ENCODE data around the gene RBM8A. TPM values are rescaled to one million over a fixed set of nuclear protein-coding genes. Genes with fewer than 3 reads are reported as not detected.

Gene RBM8A
- total RNA-seq, 1 donor from 2014 or later = 86.8 TPM

DNA sequence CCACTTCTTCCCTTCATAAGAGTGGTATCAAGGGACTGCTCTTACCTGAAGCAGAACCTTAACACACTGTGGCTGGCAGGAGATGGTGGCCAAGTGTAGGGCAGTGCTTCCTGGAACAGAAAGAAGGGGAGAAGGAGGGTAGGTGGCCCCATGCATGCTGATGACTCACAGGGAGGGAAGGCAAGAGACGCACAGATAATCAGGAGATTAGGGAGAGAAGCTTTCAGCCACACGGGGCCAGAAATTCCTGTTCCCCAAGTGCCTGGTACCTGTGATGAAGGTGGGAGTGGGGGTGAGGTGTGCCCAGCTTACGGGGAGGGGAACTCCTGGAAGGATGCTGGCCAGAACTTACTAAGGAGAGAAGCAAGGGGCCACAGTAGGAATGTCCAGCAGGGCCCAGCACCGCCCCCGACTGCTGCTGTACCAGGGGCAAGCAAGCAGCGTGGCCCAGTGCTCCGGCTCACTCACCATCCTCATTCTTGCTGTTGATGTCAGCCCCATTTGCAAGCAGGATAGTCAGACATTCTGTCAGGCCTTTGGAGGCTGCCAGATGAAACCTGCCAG is 49.3 kb downstream of the RBM8A start:
- H3K27me3 Mint-ChIP-seq (ENCODE audit: low read depth) = peaks cover 4% of the 10 kb centered on the region
- no peaks in the 10 kb centered on the region for H3K9me3 Mint-ChIP-seq (ENCODE audit: low read depth)
- H3K36me3 Mint-ChIP-seq (ENCODE audit: low read depth) = no peaks in the 10 kb centered on the region
- no peak overlapping the region for H3K27ac Mint-ChIP-seq (ENCODE audit: unreplicated experiment)
- H3K4me3 Mint-ChIP-seq (ENCODE audit: unreplicated experiment) = no peak overlapping the region
- H3K4me1 Mint-ChIP-seq (ENCODE audit: low read depth) = no peaks in the 10 kb centered on the region
- DNase-seq (ENCODE audit: low spot score) = no peak
- TF ChIP-seq CTCF (IDR thresholded peaks at IDR 0.05) = no peak

DNA sequence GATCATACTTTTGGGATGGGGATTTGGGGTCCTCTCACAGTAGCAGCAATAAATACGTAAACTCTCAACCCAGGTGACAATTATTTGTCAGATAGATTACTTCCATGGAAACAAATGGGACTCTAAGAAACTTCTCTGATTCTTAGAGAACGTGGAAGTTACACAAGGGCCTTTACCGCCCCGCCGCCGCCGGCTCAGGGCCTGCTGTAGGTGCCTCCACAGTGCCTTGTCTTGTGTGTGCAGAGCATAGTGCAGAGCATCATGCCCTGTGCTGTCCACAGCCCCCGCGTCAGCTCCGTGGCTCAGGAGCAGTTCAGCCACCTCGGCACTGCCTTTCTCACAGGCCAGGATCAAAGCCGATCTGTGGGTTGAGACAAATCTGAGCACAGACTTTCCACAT is 52.6 kb downstream of the RBM8A start:
- Mint-ChIP-seq H3K27me3 (ENCODE audit: low read depth) (peaks cover 5% of the 10 kb centered on the region), H3K36me3 (ENCODE audit: low read depth) (no peaks in the 10 kb centered on the region), H3K4me1 (ENCODE audit: low read depth) (peaks cover 7% of the 10 kb centered on the region), H3K27ac (ENCODE audit: unreplicated experiment) (no peak overlapping the region), H3K9me3 (ENCODE audit: low read depth) (no peaks in the 10 kb centered on the region), H3K4me3 (ENCODE audit: unreplicated experiment) (no peak overlapping the region)
- TF ChIP-seq CTCF (IDR thresholded peaks at IDR 0.05) = no peak
- DNase-seq (ENCODE audit: low spot score) = no peak

DNA sequence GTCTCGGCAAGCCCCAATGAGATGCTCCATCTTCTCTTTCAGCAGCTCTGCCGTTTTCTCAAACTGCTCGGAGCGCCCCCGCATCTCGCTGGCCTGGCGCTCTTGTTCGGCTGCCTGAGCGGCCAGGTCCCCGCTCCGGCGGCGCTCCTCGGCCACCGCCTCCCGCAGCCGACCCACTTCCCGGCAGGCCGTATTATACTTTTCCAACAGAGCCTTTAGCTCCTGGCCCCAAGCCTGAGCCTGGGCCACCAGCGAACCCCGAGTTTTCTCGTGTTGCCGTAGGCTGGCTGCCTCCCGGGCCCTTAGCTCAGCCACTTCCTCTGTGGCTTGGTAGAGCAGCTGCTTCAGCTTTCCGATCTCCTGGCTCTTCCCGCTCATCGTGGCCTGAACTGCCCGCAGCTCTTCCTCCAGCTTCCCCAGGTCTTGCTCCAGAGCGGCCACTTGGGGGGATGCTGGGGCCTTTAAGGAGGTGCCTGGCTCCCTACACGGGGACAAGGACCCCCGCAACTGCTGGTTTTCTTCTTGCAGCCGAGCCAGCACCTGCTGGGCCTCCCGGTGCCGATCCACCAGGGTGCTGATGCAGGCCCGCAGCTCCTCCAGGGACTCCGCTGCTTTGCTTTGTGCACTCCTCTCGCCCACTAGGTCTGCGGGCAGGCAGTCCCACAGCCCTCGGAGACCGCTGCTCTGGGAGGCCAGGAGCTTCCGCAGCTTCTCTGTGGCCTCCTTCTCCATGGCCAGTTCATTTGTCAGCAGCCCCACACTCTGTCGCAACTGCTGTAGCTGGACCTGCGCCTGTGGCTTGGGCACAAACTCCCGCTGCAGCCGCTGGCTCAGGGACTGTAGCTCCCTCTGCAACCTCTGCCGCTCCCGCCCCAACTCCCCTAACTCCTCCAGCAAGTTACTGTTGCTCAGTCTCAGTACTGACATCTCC is 55.0 kb downstream of the RBM8A start:
- peaks cover 7% of the 10 kb centered on the region for H3K4me1 Mint-ChIP-seq (ENCODE audit: low read depth)
- H3K27me3 Mint-ChIP-seq (ENCODE audit: low read depth) = peaks cover 7% of the 10 kb centered on the region
- H3K36me3 Mint-ChIP-seq (ENCODE audit: low read depth) = no peaks in the 10 kb centered on the region
- no peak for TF ChIP-seq CTCF (IDR thresholded peaks at IDR 0.05)
- H3K9me3 Mint-ChIP-seq (ENCODE audit: low read depth) = no peaks in the 10 kb centered on the region
- peak overlapping the region; percentile 41 for H3K27ac Mint-ChIP-seq (ENCODE audit: unreplicated experiment)
- H3K4me3 Mint-ChIP-seq (ENCODE audit: unreplicated experiment) = peak overlapping the region; percentile 51
- DNase-seq (ENCODE audit: low spot score) = no peak

Other genes starting within 250 kb of the RBM8A start
- 0.38 to 1.1 TPM (median 0.50 TPM) in 3 replicates for gene PDZK1, start 220.1 kb downstream of the RBM8A start, total RNA-seq
- not detected in 3 replicates for gene CD160, start 208.0 kb downstream of the RBM8A start, total RNA-seq
- gene RNF115, start 103.4 kb downstream of the RBM8A start, total RNA-seq = 12.7 to 16.4 TPM (median 13.0 TPM) in 3 replicates
- 28.3 to 31.3 TPM (median 30.7 TPM) in 3 replicates for gene POLR3C, start 103.3 kb downstream of the RBM8A start, total RNA-seq
- gene NUDT17, start 81.9 kb downstream of the RBM8A start, total RNA-seq = 3.8 to 7.3 TPM (median 6.5 TPM) in 3 replicates
- 57.1 to 58.5 TPM (median 57.1 TPM) in 3 replicates for gene PIAS3, start 68.4 kb downstream of the RBM8A start, total RNA-seq
- gene ANKRD35, start 41.6 kb downstream of the RBM8A start, total RNA-seq = not detected in 3 replicates
- gene ITGA10, start 17.4 kb downstream of the RBM8A start, total RNA-seq = 23.5 to 39.9 TPM (median 25.7 TPM) in 3 replicates
- gene PEX11B, start 8.8 kb downstream of the RBM8A start, total RNA-seq = 28.3 to 29.9 TPM (median 28.5 TPM) in 3 replicates
- gene LIX1L, start 30.5 kb upstream of the RBM8A start, total RNA-seq = 50.3 to 57.1 TPM (median 53.0 TPM) in 3 replicates
- gene ANKRD34A, start 37.1 kb upstream of the RBM8A start, total RNA-seq = 1.2 to 3.1 TPM (median 2.0 TPM) in 3 replicates
- gene POLR3GL, start 37.2 kb upstream of the RBM8A start, total RNA-seq = 13.3 to 20.7 TPM (median 13.9 TPM) in 3 replicates
- gene TXNIP, start 69.1 kb upstream of the RBM8A start, total RNA-seq = 3.8 to 55.5 TPM (median 4.0 TPM) in 3 replicates
- not detected in 3 replicates for gene HJV, start 94.3 kb upstream of the RBM8A start, total RNA-seq
- gene NBPF10, start 217.3 kb upstream of the RBM8A start, total RNA-seq = 4.5 to 4.7 TPM (median 4.6 TPM) in 3 replicates